ENCODE measurements around the gene ZFHX2.

DNA sequence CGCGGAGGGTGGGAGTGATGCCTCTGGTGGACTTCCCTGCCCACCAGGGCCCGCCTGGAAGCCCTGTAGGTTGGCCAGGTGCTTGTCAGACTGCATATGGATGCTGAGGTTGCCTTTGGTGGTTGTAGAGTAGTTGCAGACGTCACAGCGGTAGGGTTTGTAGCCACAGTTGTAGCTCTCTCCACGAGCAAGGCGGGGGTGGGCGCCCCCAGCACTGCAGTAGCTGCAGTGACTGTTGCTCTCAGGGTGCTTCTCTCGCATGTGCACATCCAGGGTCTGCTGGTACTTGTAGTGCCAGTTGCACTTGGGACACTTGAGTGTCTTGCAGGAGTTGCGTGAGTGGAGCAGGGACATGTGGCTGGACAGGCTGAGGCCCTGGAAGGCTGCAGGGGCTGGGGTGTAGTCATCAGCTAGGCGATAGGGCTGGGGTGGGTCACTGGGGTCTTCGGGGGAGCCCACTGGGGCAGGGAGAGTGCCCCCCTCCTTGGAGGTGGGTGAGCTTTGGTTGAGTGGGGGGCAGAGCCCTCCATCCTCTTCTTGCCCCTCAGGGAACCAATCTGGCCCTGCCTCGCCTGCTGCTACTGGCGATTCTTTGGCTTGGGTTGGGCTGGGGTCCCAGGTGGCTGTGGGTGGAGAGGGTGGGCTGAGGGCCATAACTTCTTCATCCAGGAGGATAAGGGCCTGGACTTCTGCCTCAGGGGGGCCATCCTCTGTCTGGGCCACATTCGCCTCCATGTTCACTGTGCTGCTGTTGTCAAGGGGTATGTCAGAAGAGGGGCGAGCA lies 17.7 kb downstream of the ZFHX2 start:
- no peak for TF ChIP-seq CTCF (IDR thresholded peaks at IDR 0.05)
- no peak for TF ChIP-seq ZFX (IDR thresholded peaks at IDR 0.05; ENCODE audit: borderline replicate concordance)
